ENCODE measurements around the gene KRTAP10-3.

GRCh38 chr21:44521301-44521927 is 37.2 kb downstream of the KRTAP10-3 start:
- TF ChIP-seq, protein P1, sequence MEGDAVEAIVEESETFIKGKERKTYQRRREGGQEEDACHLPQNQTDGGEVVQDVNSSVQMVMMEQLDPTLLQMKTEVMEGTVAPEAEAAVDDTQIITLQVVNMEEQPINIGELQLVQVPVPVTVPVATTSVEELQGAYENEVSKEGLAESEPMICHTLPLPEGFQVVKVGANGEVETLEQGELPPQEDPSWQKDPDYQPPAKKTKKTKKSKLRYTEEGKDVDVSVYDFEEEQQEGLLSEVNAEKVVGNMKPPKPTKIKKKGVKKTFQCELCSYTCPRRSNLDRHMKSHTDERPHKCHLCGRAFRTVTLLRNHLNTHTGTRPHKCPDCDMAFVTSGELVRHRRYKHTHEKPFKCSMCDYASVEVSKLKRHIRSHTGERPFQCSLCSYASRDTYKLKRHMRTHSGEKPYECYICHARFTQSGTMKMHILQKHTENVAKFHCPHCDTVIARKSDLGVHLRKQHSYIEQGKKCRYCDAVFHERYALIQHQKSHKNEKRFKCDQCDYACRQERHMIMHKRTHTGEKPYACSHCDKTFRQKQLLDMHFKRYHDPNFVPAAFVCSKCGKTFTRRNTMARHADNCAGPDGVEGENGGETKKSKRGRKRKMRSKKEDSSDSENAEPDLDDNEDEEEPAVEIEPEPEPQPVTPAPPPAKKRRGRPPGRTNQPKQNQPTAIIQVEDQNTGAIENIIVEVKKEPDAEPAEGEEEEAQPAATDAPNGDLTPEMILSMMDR (IDR thresholded peaks at IDR 0.05) = no peak
- no peak for TF ChIP-seq EP300 (IDR thresholded peaks at IDR 0.05)

Measured in ovary (tissue), 3 donors.